GM18519 (cell line): ENCODE results near the gene HIVEP3.

Experiments used
- ATAC-seq: cut with Tn5 transposase; IDR thresholded peaks from one replicate; pipeline ENCODE4 v1.9.1; 2021; ENCODE audit warnings: mild to moderate bottlenecking, moderate library complexity; ENCODE audit not compliant: unreplicated experiment, low FRiP score

The HIVEP3 gene

DNA sequence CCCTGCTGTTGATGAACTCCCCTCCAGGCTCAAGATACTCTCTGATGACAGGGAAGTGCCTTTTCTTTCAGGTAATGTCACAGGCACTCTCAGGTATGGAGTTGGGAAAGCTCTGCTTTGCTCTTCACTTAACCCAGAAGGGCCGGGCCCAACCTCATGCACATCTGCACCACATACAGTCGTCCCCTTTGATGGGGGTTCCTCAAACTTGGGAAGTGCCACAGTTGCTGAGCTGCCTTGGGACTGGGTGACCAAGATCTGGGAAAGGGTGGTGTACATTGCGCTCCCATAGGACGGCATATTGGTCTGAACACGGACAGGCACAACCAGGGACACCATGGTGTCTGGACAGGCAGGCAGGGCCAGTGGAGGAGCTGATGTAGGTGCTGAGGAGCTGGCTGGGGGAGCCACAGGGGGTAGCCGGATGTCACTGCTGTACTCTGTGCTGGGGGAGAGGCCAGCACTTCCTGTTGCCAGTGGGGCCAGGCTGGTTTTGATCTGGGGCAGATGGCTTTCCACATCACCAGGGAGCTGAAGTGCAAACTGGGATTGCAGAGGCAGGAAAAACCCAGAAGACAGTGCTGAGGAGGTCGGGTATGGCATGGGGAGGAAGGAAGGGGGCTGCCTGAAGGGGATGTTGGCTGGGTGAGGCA lies 338.1 kb downstream of the HIVEP3 start:
- no peak for ATAC-seq

DNA sequence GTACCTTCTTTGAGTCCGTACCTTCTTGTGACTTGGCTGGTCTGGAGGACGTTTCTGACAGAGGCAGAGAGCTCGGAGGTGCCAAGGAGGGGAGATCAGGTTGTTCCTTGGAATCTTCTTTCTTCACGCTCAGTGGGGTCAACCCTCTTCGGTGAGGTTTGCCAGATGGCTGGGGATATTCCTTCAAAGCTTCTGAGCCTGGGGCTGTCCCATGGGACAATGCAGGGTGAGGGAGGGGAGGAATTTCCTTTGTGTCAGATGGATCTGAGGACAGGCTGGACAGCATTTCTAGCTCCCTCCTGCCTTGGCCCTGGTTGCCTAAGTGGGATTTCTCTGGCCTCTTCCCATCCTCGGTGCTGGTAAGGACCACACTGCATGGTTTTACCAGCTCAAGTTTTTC lies 338.7 kb downstream of the HIVEP3 start:
- no peak for ATAC-seq

DNA sequence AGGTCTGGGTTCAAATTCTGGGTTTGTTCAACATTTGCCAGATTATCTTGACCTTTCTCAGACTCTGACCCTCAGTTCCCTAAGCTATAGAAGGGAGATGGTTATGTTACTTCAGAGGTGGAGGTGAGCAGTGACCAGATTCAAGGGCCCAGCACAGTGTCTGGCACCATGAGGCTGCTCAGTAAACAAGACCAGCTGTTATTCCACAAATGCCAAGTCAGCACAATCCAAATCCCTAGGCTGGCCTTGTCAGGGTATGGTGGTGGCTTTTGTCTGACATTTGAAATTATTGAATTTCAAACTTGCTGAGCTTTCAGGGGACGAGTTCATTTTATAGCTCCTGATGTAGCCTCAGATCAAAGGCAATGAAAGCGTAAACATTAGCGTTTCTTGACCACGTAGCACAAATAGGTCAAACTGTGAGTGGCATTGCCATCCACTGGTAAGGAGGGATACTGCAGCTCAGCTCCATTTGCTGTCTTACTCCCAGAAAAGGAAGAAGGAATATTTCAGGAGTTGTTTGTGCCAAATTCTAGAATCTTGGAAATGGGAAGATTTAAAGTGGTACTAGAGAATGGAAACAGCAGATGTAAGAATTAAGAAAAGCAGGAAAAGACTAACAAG lies 339.9 kb downstream of the HIVEP3 start:
- ATAC-seq = no peak

DNA sequence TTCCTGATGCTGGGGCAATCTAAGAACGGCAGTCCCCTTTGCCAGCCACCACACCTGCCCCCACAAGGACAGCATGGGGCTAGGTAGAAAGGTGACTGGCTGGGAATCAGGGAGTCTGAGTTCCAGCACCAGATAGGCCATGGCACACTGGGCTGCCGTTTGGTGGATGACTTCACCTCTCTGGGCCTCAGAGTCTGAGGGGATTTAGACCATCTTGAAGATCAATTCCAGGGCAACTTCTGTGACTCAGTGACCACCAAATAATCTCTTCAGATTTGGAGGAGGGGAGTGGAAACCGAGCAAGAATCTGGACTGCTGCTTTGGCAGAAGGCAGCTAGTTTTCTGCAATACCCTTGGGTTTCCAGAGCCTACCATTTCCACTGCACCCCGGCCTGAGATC lies 342.1 kb downstream of the HIVEP3 start:
- ATAC-seq = no peak

DNA sequence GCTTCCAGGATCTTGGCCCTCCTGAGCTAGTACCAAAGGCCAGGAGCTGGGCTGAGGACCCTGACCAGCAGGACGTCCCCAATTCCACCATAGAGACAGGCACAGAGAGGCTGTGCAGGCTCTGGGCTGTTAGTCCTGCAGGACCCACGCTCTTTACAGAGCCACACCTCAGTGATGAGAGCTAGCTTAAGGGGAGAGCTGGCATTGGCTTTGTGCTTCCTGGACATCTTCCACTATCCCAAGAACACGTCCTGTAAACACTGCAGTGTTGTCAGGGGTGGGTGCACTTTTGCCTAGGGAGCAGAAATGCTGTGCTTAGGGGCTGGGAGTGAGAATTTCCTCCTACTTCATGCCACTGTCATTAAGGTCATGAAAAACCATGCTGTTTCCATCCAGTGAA lies 342.5 kb downstream of the HIVEP3 start:
- no peak for ATAC-seq

DNA sequence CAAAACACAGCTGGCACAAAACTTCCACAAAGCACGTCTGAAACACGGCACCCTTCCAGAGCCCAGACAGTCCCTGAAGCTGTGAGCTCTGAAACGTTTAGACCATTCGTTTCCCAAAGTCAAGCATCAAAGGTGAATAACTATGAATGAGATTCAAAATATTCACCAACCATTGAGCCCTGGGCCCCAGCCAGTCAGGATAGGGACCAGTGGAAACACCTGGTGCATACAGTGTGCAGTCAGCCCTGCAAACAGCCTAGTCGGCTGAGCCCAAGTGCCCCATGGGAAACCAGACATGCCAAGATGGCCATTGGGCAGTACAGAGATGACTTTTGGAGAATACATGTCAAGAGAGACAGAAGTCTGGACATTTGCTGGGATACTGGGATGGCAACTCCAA lies 343.9 kb downstream of the HIVEP3 start:
- no peak for ATAC-seq

DNA sequence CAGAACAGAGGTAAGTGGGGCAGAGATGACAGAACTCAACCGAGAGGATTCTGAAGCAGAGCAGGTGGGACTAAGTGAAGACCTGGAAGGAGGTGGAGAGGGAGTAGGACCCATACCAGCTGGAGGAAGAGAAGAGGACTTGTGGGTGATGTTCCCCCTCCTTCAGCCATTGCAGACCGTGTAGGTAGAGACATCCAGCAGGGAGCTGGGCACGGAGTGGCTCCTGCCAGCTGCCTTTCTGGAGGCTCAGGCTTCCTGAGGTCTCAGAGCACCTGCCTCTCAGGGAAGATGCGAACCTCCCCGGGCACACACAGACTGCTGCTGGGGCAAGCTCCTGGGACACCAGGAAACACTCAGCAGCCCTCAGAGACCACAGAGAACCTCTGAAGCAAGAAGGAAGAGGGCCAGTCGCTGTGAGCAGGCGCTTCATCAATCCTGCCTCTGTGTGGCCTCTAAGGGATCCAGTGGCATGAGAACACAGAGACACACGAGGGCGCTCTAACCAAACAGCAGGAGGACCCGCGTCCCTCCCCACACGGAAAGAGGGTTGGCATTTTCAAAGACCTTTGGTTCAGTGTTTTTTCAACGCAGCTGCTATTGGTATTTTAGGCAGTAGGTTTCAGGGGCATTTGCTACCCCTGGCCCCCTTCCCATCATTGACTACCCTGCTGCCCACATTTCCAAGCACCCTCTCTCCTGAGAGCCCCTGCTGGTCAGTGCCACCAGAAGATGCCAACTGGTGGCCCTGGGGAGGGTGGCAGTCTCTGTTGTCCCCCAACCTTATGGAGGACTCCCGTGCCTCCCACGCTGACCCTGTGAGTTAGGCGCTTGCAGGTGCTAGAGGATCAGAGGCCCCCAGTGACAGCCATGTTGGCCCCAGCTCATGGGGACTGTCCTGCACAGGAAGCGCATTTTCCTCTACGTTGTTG lies 344.7 kb downstream of the HIVEP3 start:
- no peak for ATAC-seq

DNA sequence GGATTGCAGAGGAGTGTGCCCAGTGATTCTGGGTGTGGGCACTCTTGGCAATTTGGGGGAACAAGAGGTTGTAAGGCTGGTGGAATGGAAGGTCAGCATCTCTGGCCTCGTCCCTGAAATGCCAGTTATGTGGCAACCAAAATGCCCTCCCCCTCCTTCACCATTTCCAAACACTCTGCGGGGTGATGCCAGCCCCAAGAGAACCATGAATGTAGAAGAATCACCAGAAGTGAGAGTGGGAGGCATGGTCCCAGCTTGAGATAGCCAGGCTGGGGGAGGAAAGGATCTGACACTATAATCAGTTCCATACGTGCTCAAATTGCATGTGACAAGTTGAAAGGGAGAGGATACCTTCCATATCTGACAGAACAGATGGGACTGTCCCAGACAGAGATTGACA lies 345.5 kb downstream of the HIVEP3 start:
- no peak for ATAC-seq

DNA sequence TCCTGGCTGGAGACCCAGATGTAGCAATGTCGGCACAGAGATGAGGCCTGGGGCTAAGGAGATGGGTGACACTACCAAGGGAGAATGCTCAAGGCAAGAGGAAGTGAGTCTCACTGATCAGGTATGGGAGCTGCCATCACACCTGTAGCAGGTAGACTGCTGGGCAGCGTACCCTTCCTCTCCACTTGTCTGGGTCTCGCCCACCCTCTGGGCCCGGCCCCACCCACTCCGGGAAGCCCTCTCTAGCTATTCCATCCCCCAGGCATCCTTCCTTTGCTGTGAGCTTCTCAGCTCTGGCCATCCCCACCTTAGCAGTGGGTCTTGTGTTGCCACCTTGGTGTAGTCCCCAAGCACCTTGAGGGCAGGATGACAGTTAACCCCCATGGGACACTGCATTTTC lies 346.5 kb downstream of the HIVEP3 start:
- ATAC-seq = no peak

DNA sequence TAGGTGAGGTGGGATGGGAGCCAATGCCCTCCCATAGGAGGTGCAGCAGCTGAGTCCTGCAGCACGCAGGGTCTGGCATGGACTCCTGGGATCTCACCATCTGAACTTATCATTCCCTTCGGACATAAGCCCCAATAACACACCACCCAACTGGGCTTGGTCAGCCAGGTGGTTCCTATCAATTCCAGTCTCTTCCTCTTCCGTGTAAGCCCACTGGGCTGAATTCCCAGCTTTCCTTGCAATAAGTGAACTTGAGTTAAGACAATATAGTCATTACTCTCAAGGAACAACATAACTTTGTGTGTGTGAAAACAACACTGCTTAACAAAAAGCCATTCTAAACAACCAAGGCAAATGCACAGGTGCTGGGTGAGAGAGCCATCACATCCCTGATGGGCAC lies 347.7 kb downstream of the HIVEP3 start:
- ATAC-seq = no peak

DNA sequence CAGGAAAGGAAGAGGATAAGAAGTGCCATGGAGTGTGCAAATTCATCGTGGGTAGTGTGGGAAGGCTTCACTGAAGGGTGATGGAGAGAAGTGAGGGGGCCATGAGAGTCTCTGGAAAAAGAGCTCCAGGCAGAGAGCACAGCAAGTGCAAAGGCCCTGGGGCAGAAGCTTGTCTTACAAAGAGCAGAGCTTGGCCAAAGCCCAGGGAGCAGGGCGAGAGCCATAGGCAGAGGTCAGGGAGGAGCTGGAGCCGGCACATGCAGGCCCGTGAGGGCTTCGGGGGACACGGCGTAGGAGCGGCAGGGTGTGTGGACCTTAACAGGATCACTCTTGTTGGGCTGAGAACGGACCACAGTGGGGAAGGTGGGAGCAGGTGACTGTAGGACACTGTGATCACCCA lies 350.5 kb downstream of the HIVEP3 start:
- no peak for ATAC-seq

DNA sequence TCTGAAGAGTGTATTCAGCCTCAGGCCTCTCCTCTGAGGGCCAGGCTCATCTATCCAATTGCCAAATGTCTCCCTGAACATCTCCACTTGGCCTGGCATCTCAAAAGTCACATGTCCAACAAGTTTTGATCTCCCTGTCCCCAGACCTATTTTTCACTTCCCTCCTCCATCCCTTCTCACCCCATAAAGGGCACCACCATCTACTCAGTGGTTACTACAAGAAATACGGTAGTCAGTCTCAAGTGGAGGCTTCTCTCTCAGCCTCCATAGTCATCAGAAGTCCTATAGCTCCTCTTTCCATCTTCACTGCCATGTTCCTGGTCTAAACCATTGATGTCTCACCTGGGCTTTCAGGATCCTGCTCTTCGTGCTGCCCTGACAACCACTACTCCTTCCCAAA lies 351.8 kb downstream of the HIVEP3 start:
- no peak for ATAC-seq

DNA sequence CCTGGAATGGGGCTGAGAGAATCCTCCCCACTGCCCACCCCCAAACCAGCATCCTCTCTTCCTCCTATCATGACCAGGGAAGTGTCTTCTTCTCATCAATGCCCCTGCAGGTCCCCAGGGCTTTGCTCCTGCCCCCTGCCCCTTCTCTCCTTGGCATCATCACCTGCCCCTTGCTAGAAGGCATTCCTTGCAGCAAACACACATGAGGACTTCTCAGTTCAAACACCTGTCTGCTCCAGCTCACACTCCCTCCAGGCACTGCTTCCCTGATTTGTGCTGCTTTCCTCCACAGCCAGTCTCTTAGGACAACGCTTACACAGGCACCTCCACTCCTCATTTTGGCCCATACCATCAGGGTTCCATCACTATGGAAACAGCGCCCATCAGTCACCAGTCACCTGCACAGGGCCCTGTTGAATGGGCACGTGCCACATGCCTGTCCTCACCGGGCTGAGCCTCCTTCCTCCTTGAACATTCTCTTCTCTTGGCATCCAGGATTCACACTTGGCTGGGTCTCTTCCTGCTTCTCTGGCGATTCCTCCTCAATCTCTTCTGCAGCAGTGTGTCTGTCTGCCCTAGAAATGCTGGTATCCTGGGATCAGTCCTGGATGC lies 352.3 kb downstream of the HIVEP3 start:
- ATAC-seq = no peak

DNA sequence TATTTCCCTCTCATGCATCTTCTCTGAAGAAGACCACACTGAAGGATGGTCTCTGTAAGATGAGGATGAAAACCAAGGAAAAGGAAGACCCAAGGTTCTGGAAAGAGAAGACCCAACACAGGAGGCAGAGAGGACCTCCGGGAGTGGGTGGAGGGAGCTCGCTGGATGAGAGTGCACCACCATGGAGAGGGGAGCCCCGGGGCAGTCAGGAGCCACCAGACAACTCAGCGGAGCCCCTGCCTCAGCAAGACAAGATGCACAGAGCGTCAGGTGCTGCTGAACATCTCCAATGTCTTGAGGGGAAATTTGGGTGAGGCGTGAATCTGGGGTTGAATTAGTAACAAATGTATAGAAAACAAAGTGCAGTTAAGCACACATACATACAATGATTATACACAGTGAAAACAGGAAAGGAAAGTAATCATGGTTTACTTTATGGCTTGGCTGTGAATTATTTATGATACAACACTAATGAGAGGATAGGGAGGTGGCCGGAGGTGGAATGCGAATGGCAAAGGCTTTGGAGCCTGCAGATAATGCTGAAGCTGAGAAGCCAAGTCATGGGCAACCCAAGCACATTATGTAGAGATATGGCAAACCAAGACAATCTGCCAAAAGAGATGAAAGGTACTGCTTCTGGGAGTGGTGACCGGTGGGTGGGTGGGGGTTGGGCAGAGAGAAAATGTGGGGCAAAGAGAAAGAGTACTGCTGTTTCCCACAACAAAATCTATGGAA lies 353.8 kb downstream of the HIVEP3 start:
- ATAC-seq = no peak

DNA sequence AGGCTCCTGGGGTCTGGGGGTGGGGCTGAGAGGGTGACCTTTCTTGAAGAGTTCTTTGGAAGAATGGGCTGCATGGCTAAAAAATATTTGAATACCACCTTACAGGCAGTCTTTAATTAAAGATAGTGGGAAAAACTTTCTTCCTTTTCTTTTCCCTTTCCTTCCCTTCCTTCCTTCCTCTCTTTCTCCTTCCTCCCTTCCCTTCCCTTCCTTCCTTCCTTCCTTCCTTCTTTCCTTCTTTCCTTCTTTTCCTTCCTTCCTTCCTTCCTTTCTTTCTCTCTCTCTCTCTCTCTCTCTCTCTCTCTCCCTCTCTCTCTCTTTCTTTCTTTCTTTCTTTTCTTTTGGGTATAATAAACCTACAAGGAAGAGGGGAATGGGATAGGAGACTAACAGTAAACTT lies 356.4 kb downstream of the HIVEP3 start:
- ATAC-seq = no peak

DNA sequence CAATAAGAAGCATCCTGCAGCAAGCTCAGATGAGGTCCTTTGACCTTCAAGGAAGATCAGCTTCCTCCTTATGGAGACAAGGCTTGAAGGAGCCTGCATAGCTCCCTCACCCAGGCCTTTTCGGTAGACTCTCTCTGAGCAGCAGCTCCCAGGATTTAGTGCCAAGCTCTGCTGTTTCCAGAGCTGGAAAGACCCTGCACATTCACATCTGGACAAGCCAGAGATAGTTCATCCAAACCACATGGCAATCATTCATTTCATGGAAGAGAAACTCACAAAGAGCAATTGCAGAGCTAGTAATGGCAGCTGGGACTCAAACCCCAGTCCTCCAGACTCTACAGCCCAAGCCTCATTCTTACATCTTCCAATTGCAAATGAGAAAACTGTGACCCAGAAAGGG lies 357.8 kb downstream of the HIVEP3 start:
- no peak for ATAC-seq

DNA sequence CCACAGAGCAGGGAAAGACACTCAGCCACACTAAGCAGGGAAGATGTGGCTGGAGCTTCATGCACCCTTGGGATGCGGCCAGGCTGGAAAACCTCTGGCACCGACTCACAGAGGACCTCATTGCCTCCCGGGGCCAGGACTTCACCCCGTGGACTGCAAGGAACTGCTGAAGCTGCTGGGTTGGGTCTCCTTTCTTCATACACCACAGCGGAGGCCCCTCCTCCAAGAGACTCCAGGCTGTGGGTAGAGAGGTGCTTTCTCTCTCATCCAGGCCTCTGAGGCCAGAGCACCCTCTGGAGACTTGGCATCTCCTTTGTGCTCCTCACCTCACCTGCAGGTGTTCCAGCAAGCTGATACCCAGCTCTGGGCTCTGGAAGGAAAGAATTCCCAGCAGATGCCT lies 358.2 kb downstream of the HIVEP3 start:
- ATAC-seq = no peak

DNA sequence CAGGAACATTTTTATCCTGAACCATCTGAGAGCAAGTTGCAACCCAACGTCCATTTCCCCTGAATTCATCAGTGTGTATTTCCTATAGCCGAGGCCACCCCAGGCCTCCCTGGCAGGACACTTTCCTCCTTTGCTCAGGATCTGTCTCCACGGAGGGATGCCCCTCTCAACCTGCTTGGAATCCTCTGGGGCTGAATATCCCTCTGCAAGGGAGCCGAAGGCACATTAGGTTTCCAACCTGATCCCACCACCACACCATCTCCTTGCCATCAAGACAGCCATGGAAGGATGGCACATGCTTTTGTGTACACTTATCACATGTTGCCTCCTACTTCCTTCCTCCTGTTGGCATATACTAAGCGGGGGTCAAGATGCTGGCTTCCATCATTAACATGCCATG lies 359.4 kb downstream of the HIVEP3 start:
- ATAC-seq = no peak

DNA sequence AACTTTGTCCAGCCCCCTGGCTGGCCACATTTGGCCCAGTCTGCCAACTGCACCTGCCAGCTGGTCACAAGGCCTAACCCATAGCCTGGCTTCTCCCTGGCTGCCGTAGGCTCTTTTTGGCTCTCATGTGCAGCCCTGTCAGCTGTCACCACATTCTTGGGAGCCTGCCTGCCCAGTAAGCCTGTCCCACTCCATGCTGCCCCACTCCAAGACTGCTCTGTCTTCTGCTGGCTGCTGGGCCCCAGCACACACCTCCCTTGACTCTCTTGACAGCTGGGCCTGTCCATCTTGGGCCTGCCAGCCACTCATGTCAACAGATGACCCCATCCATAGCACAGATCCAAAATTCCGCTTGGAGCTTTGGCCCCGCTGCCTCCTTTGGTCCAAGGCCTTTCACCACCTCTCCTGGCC lies 360.0 kb downstream of the HIVEP3 start:
- ATAC-seq = no peak

DNA sequence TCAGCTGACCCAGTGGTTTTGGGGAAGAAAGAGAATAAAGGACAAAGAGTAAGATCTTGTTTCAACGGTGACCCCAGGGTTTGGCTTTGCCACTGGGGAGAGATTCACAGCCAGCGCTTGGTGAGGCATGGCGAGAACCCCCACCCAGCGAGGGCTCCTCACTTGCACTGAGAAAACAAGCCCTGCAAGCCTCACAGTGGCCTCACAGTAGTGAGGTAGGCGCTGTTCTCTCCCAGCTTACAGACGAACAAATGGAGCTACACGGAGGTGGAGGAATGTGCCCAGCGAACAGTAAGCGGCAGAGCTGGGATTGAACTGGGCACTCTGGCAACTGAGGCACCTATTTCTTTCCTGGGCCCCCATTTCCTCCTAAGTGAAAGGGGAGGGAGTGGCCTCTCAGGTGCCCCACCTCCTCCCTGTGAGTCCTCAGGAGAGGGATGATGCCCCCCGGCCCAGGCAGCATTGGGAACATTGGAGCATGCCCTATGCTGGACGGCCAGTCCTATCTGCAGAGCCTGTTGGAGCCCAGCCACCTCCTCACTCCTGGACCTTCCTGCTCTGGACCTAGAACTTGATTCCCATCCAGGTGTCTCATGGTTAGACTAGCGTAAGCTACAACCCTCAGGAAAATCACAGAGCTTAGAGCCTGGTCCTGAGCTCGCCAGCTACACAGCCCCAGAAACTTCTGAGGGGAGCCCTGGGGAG lies 360.8 kb downstream of the HIVEP3 start:
- ATAC-seq = no peak
